Ovary (tissue), 9 donors: ENCODE measurements around the gene GNAI3. TPM values are rescaled to one million over a fixed set of nuclear protein-coding genes. Genes with fewer than 3 reads are reported as not detected.

ENCODE experiments used
- DNase-seq, 5 donors: peaks; one replicate each; pipeline ENCODE4 v3.0.0-alpha.2; 2019 to 2020
- H3K27ac ChIP-seq, 2 donors: fragments of 200-600 bp; one replicate each; pipeline versions ENCODE4 v1.5.1 to v1.8.0; 2019 to 2022
- H3K27me3 ChIP-seq: fragments of 200-600 bp; one replicate; pipeline ENCODE4 v1.8.0; 2022
- H3K36me3 ChIP-seq: fragments of 200-600 bp; sonication (generic); one replicate; pipeline ENCODE4 v1.5.1; 2019
- H3K4me1 ChIP-seq: one replicate; pipeline ENCODE4 v1.8.1; 2013; ENCODE audit warnings: mild to moderate bottlenecking, moderate library complexity; ENCODE audit not compliant: insufficient read depth
- H3K4me3 ChIP-seq: fragments of 200-600 bp; sonication (generic); one replicate; pipeline ENCODE4 v1.5.1; 2017
- H3K9me3 ChIP-seq, 2 donors: fragments of 200-600 bp in 1 of 2; sonication (generic) in 1 of 2; one replicate each; pipeline versions ENCODE4 v1.5.1 to v1.8.1; 2013 to 2019; ENCODE audit warnings: mild to moderate bottlenecking in 1 of 2, moderate library complexity in 1 of 2
- EP300 ChIP-seq: sonication (generic); formaldehyde crosslinking; IDR thresholded peaks from one replicate; pipeline ENCODE4 v1.6.1; 2017; ENCODE audit warnings: antibody characterized with exemption
- POLR2A ChIP-seq: fragments of 450-650 bp; IDR thresholded peaks from one replicate; pipeline ENCODE4 v1.6.1; 2017; ENCODE audit warnings: antibody characterized with exemption, mild to moderate bottlenecking, moderate library complexity
- WGBS, 3 donors: extraction: QIAGEN DNeasy Blood & Tissue Kit in 1 of 3; methylation state at CpG; one replicate each; pipeline versions ENCODE4 v1.1.5 to v1.1.7; 2013 to 2017; 5-methylcytosine and 5-hydroxymethylcytosine counted together
- intact Hi-C, 4 donors: fragments of 100-400 bp; cut with DNase I; formaldehyde crosslinking; loops; one replicate each; pipeline versions ENCODE4 v1.11.0 to v1.15.1; 2022 to 2023
- polyA plus RNA-seq, 2 donors: library from polyadenylated mRNA; stranded (reverse); fragments of 200-250 nt in 1 of 2; fragments of 350-450 nt in 1 of 2; fragmentation: Illumina TruSeq in 1 of 2; extraction: RNeasy Lipid Tissue Mini Kit (QIAGEN cat#74804) in 1 of 2; gene quantifications; one replicate each; pipeline ENCODE4 v1.2.3, GENCODE V29; 2013 to 2014
- total RNA-seq, 7 donors: library from RNA; depleted of rRNA in 2 of 7; stranded (reverse); fragments of >200 nt in 2 of 7; fragmentation: NEBNext Ultra II Directional in 3 of 7; extraction: Animal tissue kit (Norgen Biotek cat#: 25700) in 3 of 7; gene quantifications; one replicate each; pipeline versions ENCODE4 v1.1.0 to v1.2.4, GENCODE V29; 2016 to 2023
- TF ChIP-seq, protein P1 (sequence below), 3 donors: fragments of 450-650 bp in 2 of 3; fragments of 200-600 bp in 1 of 3; IDR thresholded peaks; one replicate each; pipeline versions ENCODE4 v1.5.1 to v1.8.0; 2016 to 2022; ENCODE audit warnings: antibody characterized with exemption in 3 of 3, mild to moderate bottlenecking in 1 of 3
- donor health status: DM: no; HTN: no; CAD: no; lungs with moderate emphysema.
- donor health status: DM: no; HTN: no; CAD: no.
- donor health status: Bipolar disorder and iron deficiency.
- donor health status: DM: yes; HTN: yes; CAD: no.
- donor health status: DM: no; HTN: no; CAD: no.
- donor health status: DM: yes; HTN: yes; CAD: no.

Gene GNAI3
- total and polyA plus RNA-seq, 9 donors: 3.0 to 6.2 (median 4.8) TPM

DNA sequence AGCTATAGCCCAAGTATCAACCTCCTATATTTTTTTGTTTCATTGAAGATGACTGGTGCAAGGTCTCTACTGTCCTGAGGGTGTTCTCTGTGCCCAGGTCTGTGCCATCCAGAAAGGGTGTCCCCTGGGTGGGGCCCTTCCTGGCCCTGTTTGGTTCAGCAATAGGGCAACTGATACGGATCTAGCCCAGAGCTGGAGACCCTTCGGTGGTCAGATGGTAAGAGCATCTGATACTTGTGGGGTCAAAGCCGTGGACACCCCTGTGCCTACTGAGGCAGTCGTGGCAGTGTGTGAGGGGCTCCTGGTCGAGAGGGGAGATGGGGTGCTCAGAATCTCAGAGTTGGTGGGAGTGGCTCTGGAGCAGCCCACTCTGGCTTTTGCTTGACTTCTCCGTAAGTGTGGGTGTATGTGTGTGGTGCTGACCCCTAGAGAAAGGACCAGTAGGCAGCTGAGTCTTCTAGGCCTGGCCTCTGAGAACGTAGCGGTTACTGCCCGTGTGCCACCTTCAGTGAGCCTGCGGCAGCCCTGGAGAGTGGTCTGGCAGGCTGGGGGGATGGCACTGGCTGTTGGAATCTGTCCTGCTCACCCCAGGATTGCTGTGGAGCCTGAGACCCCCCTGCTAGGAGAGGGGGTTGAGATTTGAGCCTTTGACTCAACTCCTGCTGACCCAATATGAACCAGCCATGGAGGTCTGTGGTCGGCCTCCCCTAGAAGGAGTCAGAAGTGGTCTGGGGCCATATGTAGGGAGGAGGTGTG lies 73.9 kb downstream of the GNAI3 start:
- Histone ChIP-seq H3K4me1 (peaks cover 8% of the 10 kb centered on the region), H3K9me3 (no peaks in the 10 kb centered on the region), H3K4me3 (no peak overlapping the region), H3K27me3 (no peaks in the 10 kb centered on the region), H3K27ac (no peak overlapping the region), H3K36me3 (no peaks in the 10 kb centered on the region)
- WGBS, 3 donors: 81 to 87% (median 85%) methylated on average over 11 of the region's 11 CpGs
- intact Hi-C loops: no loop called here
- TF ChIP-seq, protein P1, sequence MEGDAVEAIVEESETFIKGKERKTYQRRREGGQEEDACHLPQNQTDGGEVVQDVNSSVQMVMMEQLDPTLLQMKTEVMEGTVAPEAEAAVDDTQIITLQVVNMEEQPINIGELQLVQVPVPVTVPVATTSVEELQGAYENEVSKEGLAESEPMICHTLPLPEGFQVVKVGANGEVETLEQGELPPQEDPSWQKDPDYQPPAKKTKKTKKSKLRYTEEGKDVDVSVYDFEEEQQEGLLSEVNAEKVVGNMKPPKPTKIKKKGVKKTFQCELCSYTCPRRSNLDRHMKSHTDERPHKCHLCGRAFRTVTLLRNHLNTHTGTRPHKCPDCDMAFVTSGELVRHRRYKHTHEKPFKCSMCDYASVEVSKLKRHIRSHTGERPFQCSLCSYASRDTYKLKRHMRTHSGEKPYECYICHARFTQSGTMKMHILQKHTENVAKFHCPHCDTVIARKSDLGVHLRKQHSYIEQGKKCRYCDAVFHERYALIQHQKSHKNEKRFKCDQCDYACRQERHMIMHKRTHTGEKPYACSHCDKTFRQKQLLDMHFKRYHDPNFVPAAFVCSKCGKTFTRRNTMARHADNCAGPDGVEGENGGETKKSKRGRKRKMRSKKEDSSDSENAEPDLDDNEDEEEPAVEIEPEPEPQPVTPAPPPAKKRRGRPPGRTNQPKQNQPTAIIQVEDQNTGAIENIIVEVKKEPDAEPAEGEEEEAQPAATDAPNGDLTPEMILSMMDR (IDR thresholded peaks at IDR 0.05): no peak
- TF ChIP-seq EP300 (no peak), POLR2A (no peak)
- DNase-seq: no peak

DNA sequence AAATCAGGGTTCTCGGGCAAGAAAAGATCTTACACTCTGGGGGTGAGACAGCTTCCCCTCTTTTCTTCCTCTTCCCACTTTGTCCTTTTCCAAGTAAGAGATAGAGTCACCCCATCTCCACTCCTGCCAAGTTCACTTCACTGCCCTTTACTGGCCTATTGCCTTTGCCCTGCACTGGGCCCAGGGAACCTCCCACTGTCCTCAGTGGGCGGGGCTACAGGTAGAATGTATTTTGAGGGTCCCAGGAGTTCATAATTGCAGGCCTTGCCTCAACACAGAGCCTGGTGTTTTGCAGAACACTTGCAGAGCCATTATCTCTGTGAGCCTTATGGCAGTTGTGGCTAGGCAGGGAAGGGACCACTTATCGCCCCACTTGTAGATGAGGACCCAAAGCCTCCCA lies 74.5 kb downstream of the GNAI3 start:
- H3K9me3 ChIP-seq: no peaks in the 10 kb centered on the region
- no peak overlapping the region for H3K4me3 ChIP-seq
- TF ChIP-seq POLR2A (no peak), EP300 (no peak)
- intact Hi-C loops: no loop called here
- no peaks in the 10 kb centered on the region for H3K36me3 ChIP-seq
- H3K27me3 ChIP-seq: no peaks in the 10 kb centered on the region
- WGBS, 3 donors: 94 to 97% (median 95%) methylated on average over 3 of the region's 3 CpGs
- peak in 1 of 5 donors; percentile 15 for DNase-seq
- no peak overlapping the region for H3K27ac ChIP-seq
- peaks cover 8% of the 10 kb centered on the region for H3K4me1 ChIP-seq

DNA sequence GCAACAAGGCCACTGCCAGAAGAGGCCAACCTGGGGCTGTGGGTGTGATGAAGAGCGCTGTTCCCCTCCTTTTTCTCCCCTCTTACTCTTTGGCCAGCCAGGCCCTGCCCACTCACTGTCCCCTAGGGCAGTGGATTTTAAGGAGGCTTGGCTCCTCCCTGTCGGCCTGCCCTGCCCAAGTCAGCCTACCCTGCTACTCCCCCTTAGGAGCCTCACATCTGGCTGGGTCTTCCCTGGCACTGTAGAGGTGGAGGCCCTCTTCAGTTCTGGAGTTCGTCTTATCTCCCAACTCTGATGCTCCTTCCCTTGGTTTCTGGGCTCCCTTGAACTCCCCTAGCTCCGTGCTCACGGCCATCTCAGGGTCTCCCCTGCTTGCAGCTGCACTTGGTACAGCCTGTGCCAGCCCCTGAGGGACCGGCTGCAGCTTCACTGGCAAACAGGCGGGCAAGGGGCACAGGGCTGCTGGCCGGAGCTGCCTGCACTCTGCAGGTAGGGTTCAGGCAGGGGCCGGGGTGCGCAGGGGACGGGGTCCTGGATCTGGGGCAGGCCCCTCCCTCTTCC lies 75.3 kb downstream of the GNAI3 start:
- Histone ChIP-seq H3K36me3 (no peaks in the 10 kb centered on the region), H3K27ac (no peak overlapping the region), H3K4me1 (peaks cover 8% of the 10 kb centered on the region), H3K27me3 (no peaks in the 10 kb centered on the region), H3K9me3 (no peaks in the 10 kb centered on the region), H3K4me3 (no peak overlapping the region)
- DNase-seq: peak in 3 of 5 donors; percentile 16 to 52 (median 24)
- 61 to 71% (median 71%) methylated on average over 11 of the region's 11 CpGs for whole genome bisulfite sequencing, 3 donors
- TF ChIP-seq, protein P1 (IDR thresholded peaks at IDR 0.05): no peak
- TF ChIP-seq POLR2A (no peak), EP300 (no peak)
- intact Hi-C loops: no loop called here

DNA sequence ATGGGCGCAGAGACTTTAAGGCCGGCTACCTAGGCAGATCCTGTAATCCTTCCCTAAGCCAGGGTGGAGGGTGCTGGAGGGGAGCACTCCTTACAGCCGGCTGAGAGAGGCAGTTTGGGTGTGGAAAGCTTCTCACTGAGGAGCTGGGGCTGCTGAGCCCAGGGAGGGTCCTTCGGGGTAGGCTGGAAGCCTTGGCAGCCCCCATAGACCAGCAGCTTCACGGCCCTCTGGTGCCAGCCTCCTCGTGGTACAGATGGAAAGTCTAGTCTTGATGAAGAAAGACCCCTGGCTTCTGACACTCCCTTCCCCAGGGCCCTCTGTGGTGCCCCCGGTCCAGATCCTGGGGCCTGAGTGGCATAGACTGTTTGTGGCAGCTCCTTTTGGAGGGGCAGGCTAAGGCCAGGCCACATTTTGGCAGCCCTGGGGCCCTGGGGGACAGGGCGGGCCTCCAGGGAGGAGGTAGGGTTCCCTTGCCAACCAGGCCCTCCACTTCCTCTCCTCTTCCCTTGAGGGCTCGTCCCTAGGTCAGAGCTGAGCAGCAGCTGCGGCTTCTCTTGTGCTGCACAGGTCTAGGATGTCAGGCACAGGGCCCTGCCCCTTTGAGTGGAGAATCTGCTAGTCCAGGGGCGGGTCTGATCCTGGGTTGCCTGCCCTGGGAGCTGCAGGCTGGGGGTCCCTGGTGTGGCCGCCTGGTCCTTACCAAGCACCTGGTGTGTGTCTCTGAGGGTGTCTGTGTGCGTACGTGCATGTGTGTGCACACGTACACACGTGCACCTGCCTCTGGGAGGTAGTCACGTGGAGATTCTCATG lies 76.0 kb downstream of the GNAI3 start:
- H3K36me3 ChIP-seq: no peaks in the 10 kb centered on the region
- intact Hi-C loops: loop anchor here in 2 of 4 donors (5.0 kb wide), 1 partner anchor 77 kb away; the partner anchor contains the start of gene GNAI3 (in 2 of the 2)
- TF ChIP-seq EP300 (no peak), POLR2A (no peak)
- TF ChIP-seq, protein P1 (IDR thresholded peaks at IDR 0.05): no peak
- no peak overlapping the region for H3K27ac ChIP-seq
- peak in 2 of 5 donors; percentile 23 to 40 for DNase-seq
- H3K4me1 ChIP-seq: peaks cover 8% of the 10 kb centered on the region
- H3K4me3 ChIP-seq: no peak overlapping the region
- no peaks in the 10 kb centered on the region for H3K27me3 ChIP-seq
- 77 to 83% (median 82%) methylated on average over 15 to 17 of the region's 17 CpGs for WGBS, 3 donors
- H3K9me3 ChIP-seq: no peaks in the 10 kb centered on the region
